Neural cell (in vitro differentiated cells): ENCODE measurements around the gene RPLP2. TPM values are rescaled to one million over a fixed set of nuclear protein-coding genes. Genes with fewer than 3 reads are reported as not detected.
A peak's percentile ranks its signal among the peaks of the same experiment; 100 is the strongest.

ENCODE experiments used
- H2AFZ ChIP-seq: fragments of 200-600, 300-800 bp; sonication (generic), shearing (Covaris generic); 2 replicates; pipeline ENCODE4 v1.6.0; 2014; ENCODE audit warnings: low read depth, mild to moderate bottlenecking, antibody characterized with exemption, low read length, moderate library complexity
- H3F3A ChIP-seq: fragments of 200-600 bp; shearing (Covaris generic); 2 replicates; pipeline ENCODE4 v1.6.1; 2016; ENCODE audit warnings: mild to moderate bottlenecking, moderate library complexity, mixed read lengths, antibody characterized with exemption, low read length; ENCODE audit not compliant: insufficient read depth, poor library complexity, severe bottlenecking
- H3K27ac ChIP-seq: fragments of 200-600, 300-800 bp; sonication (generic), shearing (Covaris generic); 2 replicates; pipeline ENCODE4 v1.5.1; 2014; ENCODE audit warnings: mild to moderate bottlenecking, low read length, moderate library complexity
- H3K27me3 ChIP-seq: fragments of 300-800, 200-600 bp; sonication (generic), shearing (Covaris generic); 2 replicates; pipeline ENCODE4 v1.6.0; 2014; ENCODE audit warnings: mild to moderate bottlenecking, low read depth, low read length, moderate library complexity; ENCODE audit not compliant: insufficient read depth
- H3K36me3 ChIP-seq: fragments of 300-800, 200-600 bp; sonication (generic), shearing (Covaris generic); 2 replicates; pipeline ENCODE4 v1.5.1; 2014; ENCODE audit warnings: mild to moderate bottlenecking, antibody characterized with exemption, low read length, moderate library complexity; ENCODE audit not compliant: insufficient read depth
- H3K4me2 ChIP-seq: fragments of 300-800, 200-600 bp; sonication (generic), shearing (Covaris generic); 2 replicates; pipeline ENCODE4 v1.6.0; 2014; ENCODE audit warnings: mild to moderate bottlenecking, low read length
- H3K4me3 ChIP-seq: fragments of 300-800, 200-600 bp; sonication (generic), shearing (Covaris generic); 2 replicates; pipeline ENCODE4 v1.5.1; 2014; ENCODE audit warnings: mild to moderate bottlenecking, low read length, moderate library complexity
- H3K79me2 ChIP-seq: fragments of 200-600 bp; shearing (Covaris generic); replicated peaks from 2 replicates; pipeline ENCODE4 v1.6.0; 2014; ENCODE audit warnings: mild to moderate bottlenecking, low read length, moderate library complexity; ENCODE audit not compliant: insufficient read depth
- H3K9ac ChIP-seq: fragments of 300-800, 200-600 bp; sonication (generic), shearing (Covaris generic); 2 replicates; pipeline ENCODE4 v1.6.1; 2016; ENCODE audit warnings: mild to moderate bottlenecking, low read length, mixed read lengths
- H3K9me2 ChIP-seq: fragments of 200-600 bp; shearing (Covaris generic); 2 replicates; pipeline ENCODE4 v1.6.1; 2016; ENCODE audit warnings: mild to moderate bottlenecking, low read length, mixed read lengths; ENCODE audit not compliant: insufficient read depth
- H3K9me3 ChIP-seq: fragments of 200-600, 300-800 bp; sonication (generic), shearing (Covaris generic); 2 replicates; pipeline ENCODE4 v1.6.1; 2016; ENCODE audit warnings: mild to moderate bottlenecking, mixed run types, low read length, moderate library complexity, mixed read lengths
- H4K20me1 ChIP-seq: fragments of 200-600 bp; shearing (Covaris generic); 2 replicates; pipeline ENCODE4 v1.6.1; 2016; ENCODE audit warnings: mild to moderate bottlenecking, mixed run types; ENCODE audit not compliant: insufficient read depth
- CTCF ChIP-seq: fragments of 450-650 bp; IDR thresholded peaks from 2 replicates; pipeline ENCODE4 v1.5.1; 2014; ENCODE audit warnings: antibody characterized with exemption, mild to moderate bottlenecking, moderate library complexity; ENCODE audit not compliant: poor library complexity, severe bottlenecking
- EP300 ChIP-seq: fragments of 450-650 bp; conservative IDR thresholded peaks from 2 replicates; pipeline ENCODE4 v1.6.1; 2014; ENCODE audit warnings: antibody characterized with exemption, mild to moderate bottlenecking, moderate library complexity; ENCODE audit not compliant: poor library complexity, severe bottlenecking
- EZH2 ChIP-seq: fragments of 200-600, 300-800 bp; shearing (Covaris generic), sonication (generic); IDR thresholded peaks from 2 replicates; pipeline ENCODE4 v1.6.1; 2014; ENCODE audit warnings: antibody characterized with exemption, low read length, borderline replicate concordance, mild to moderate bottlenecking; ENCODE audit not compliant: insufficient read depth, poor library complexity, severe bottlenecking
- MXI1 ChIP-seq: fragments of 450-650 bp; conservative IDR thresholded peaks from 2 replicates; pipeline ENCODE4 v1.6.1; 2014; ENCODE audit warnings: antibody characterized with exemption, mild to moderate bottlenecking; ENCODE audit not compliant: poor library complexity, severe bottlenecking
- POLR2AphosphoS5 ChIP-seq: IDR thresholded peaks from 2 replicates; pipeline ENCODE4 v1.6.1; 2012
- RAD21 ChIP-seq: fragments of 450-650 bp; conservative IDR thresholded peaks from 2 replicates; pipeline ENCODE4 v1.6.1; 2014; ENCODE audit warnings: antibody characterized with exemption, mild to moderate bottlenecking, moderate library complexity
- REST ChIP-seq: IDR thresholded peaks from 2 replicates; pipeline ENCODE4 v1.6.1; 2012; ENCODE audit warnings: borderline replicate concordance
- SMC3 ChIP-seq: fragments of 450-650 bp; conservative IDR thresholded peaks from 2 replicates; pipeline ENCODE4 v1.6.1; 2014; ENCODE audit warnings: antibody characterized with exemption, mild to moderate bottlenecking, moderate library complexity; ENCODE audit not compliant: poor library complexity
- TAF1 ChIP-seq: IDR thresholded peaks from 2 replicates; pipeline ENCODE4 v1.6.1; 2012; ENCODE audit warnings: low read depth
- polyA plus RNA-seq: library from polyadenylated mRNA; depleted of rRNA; stranded (reverse); fragments of >200 nt; gene quantifications from 2 replicates; pipeline ENCODE4 v1.2.3, GENCODE V29; 2014

Gene RPLP2
- polyA plus RNA-seq, 1 donor from 2014 or later, result 147 TPM

GRCh38 chr11:787084-787675 is 22.6 kb upstream of the RPLP2 start:
- no peaks in the 10 kb centered on the region for H3K9me3 ChIP-seq
- H2AFZ ChIP-seq, result no peak overlapping the region
- H3K79me2 ChIP-seq, result peaks cover 6% of the 10 kb centered on the region
- H3K27me3 ChIP-seq, result no peaks in the 10 kb centered on the region
- no peak for TF ChIP-seq REST
- no peak for TF ChIP-seq CTCF
- no peak for TF ChIP-seq TAF1
- TF ChIP-seq POLR2AphosphoS5, result no peak
- no peak for TF ChIP-seq EZH2
- no peak for TF ChIP-seq EP300
- no peak for TF ChIP-seq RAD21
- no peak for TF ChIP-seq SMC3
- no peak for TF ChIP-seq MXI1
- no peaks in the 10 kb centered on the region for H3K9me2 ChIP-seq
- H3K4me3 ChIP-seq, result no peak overlapping the region
- H3K36me3 ChIP-seq, result no peaks in the 10 kb centered on the region
- no peaks in the 10 kb centered on the region for H4K20me1 ChIP-seq
- H3K27ac ChIP-seq, result no peak overlapping the region
- H3K4me2 ChIP-seq, result no peak overlapping the region
- no peak overlapping the region for H3K9ac ChIP-seq
- H3F3A ChIP-seq, result no peaks in the 10 kb centered on the region

DNA sequence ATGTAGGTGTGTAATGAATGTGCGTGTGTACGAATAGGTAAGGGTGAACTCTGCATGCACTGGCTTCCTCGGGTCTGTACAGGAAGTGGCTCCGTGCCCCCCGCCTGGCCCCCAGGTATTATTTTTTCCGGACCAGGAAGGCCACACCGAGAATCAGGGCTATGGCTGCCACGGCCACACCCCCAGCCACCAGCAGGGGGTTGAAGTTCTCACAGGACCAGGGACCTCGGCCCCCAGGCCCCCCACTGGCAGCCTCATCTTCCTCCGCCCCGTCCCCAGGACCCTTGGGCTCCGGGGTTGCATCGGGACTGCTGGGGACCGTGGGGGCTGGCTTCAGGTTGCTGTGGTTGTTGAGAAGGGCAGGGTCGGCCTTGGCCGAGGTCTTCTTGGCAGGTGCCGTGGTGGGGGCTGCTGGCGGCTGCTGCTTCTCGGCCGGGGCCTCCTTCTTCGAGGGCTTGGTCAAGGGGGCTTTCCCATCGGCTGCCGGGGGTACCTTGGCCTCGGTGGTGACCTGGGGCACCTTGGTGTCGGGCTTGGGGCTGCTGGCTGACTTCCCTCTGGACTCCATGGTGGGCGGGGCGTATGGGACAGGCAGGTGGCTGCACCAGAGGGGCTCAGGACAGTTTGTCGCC is 21.6 kb upstream of the RPLP2 start:
- TF ChIP-seq REST, result no peak
- TF ChIP-seq SMC3, result no peak
- no peak for TF ChIP-seq RAD21
- no peak for TF ChIP-seq CTCF
- TF ChIP-seq MXI1, result no peak
- TF ChIP-seq TAF1, result no peak
- TF ChIP-seq POLR2AphosphoS5, result no peak
- no peak for TF ChIP-seq EP300
- no peak for TF ChIP-seq EZH2
- no peaks in the 10 kb centered on the region for H4K20me1 ChIP-seq
- H3K9me3 ChIP-seq, result no peaks in the 10 kb centered on the region
- no peak overlapping the region for H3K9ac ChIP-seq
- no peak overlapping the region for H2AFZ ChIP-seq
- H3K27ac ChIP-seq, result no peak overlapping the region
- peak overlapping the region; percentile 83 for H3K4me3 ChIP-seq
- H3K79me2 ChIP-seq, result peaks cover 6% of the 10 kb centered on the region
- no peaks in the 10 kb centered on the region for H3F3A ChIP-seq
- no peak overlapping the region for H3K4me2 ChIP-seq
- H3K9me2 ChIP-seq, result no peaks in the 10 kb centered on the region
- H3K36me3 ChIP-seq, result no peaks in the 10 kb centered on the region
- H3K27me3 ChIP-seq, result no peaks in the 10 kb centered on the region
